DND-41 (cell line): ENCODE results near the gene NRCAM.

Source experiments
- ATAC-seq: fragments of 200-7000 bp; cut with Tn5 transposase; 3 replicates; pipeline ENCODE4 v1.9.1; 2021; ENCODE audit warnings: low read depth; ENCODE audit not compliant: insufficient read depth
- DNase-seq: peaks from one replicate; pipeline ENCODE4 v3.0.0-alpha.2; 2020
- H2AFZ ChIP-seq: 2 replicates; pipeline ENCODE4 v1.6.0; 2012; ENCODE audit warnings: low read depth, low read length
- H3K27ac ChIP-seq: 2 replicates; pipeline ENCODE4 v1.5.1; 2012; ENCODE audit warnings: low read length, inconsistent platforms
- H3K27me3 ChIP-seq: fragments of 200-600 bp; sonication (generic); 2 replicates; pipeline ENCODE4 v1.6.0; 2012; ENCODE audit warnings: low read length, mild to moderate bottlenecking, inconsistent platforms; ENCODE audit not compliant: insufficient read depth, poor library complexity
- H3K36me3 ChIP-seq: 2 replicates; pipeline ENCODE4 v1.5.1; 2012; ENCODE audit warnings: low read length, inconsistent platforms; ENCODE audit not compliant: insufficient read depth
- H3K4me1 ChIP-seq: 2 replicates; pipeline ENCODE4 v1.5.1; 2012; ENCODE audit warnings: mild to moderate bottlenecking, low read length; ENCODE audit not compliant: insufficient read depth
- H3K4me2 ChIP-seq: 2 replicates; pipeline ENCODE4 v1.6.0; 2012; ENCODE audit warnings: mild to moderate bottlenecking, moderate library complexity, low read length, inconsistent platforms; ENCODE audit not compliant: insufficient read depth
- H3K4me3 ChIP-seq, 2 experiments: fragments of 200-600 bp in 1 of 2; shearing (Covaris generic) in 1 of 2; 2 replicates each; pipeline ENCODE4 v1.5.1; 2012 to 2016; ENCODE audit warnings: inconsistent platforms in 2 of 2, low read length in 2 of 2, mild to moderate bottlenecking in 2 of 2, low read depth in 1 of 2, moderate library complexity in 1 of 2
- H3K79me2 ChIP-seq: 2 replicates; pipeline ENCODE4 v1.6.0; 2012; ENCODE audit warnings: low read length, inconsistent platforms; ENCODE audit not compliant: insufficient read depth
- H3K9ac ChIP-seq: 2 replicates; pipeline ENCODE4 v1.6.0; 2012; ENCODE audit warnings: low read depth, mild to moderate bottlenecking, inconsistent platforms, low read length, moderate library complexity
- H3K9me3 ChIP-seq: 2 replicates; pipeline ENCODE4 v1.5.1; 2012; ENCODE audit warnings: low read length, moderate library complexity, mild to moderate bottlenecking, inconsistent platforms; ENCODE audit not compliant: insufficient read depth, severe bottlenecking
- H4K20me1 ChIP-seq: 2 replicates; pipeline ENCODE4 v1.6.0; 2012; ENCODE audit warnings: low read length; ENCODE audit not compliant: insufficient read depth
- EZH2 ChIP-seq: IDR thresholded peaks from 3 replicates; pipeline ENCODE4 v1.6.1; 2012; ENCODE audit warnings: borderline replicate concordance, low read depth, mild to moderate bottlenecking, moderate library complexity, low read length, inconsistent platforms; ENCODE audit not compliant: severe bottlenecking
- TF ChIP-seq, protein P1 (sequence below): IDR thresholded peaks from 2 replicates; pipeline ENCODE4 v1.5.1; 2012; ENCODE audit warnings: borderline replicate concordance, low read length, moderate library complexity, mild to moderate bottlenecking; ENCODE audit not compliant: poor library complexity, severe bottlenecking; ENCODE audit errors: extremely low read depth

The NRCAM gene

DNA sequence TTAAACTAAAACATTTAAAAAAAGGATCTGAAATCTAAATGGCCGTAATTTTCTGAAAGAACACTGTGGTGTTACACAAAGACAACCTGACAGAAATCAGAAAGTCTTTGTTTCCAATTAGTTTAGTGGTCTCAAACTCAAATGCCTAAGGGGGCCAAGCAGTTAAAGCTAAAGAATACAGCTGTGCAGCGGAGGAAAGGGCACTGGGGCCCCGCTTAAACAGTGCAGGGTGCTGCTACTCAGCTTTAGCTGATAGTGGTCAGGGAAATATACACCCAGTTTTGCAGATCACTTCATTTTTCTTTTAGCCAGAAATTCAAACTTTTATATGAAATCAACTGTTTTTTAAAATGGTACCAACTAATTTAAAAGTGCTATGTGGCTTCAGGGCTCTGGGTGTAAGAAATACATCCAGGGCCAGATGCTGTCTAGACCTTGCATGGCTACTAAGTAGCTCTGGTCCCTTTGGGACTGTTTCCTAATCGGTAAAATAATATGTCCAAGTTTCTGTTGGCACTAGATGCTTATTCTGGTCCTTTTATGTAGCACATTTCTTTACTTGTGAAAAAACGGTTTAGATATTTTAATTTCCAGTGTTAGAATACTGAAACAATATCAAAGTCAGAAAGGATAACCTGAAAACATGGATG lies 164.3 kb downstream of the NRCAM start:
- Histone ChIP-seq H3K27ac (no peak overlapping the region), H3K4me1 (no peaks in the 10 kb centered on the region), H3K9me3 (no peaks in the 10 kb centered on the region), H3K27me3 (peaks cover 7% of the 10 kb centered on the region), H2AFZ (no peak overlapping the region), H3K4me2 (no peak overlapping the region), H3K4me3 (no peak overlapping the region), H4K20me1 (no peaks in the 10 kb centered on the region), H3K9ac (no peak overlapping the region), H3K36me3 (no peaks in the 10 kb centered on the region), H3K79me2 (no peaks in the 10 kb centered on the region)
- ATAC-seq: no peak
- DNase-seq: no peak
- TF ChIP-seq, protein P1, sequence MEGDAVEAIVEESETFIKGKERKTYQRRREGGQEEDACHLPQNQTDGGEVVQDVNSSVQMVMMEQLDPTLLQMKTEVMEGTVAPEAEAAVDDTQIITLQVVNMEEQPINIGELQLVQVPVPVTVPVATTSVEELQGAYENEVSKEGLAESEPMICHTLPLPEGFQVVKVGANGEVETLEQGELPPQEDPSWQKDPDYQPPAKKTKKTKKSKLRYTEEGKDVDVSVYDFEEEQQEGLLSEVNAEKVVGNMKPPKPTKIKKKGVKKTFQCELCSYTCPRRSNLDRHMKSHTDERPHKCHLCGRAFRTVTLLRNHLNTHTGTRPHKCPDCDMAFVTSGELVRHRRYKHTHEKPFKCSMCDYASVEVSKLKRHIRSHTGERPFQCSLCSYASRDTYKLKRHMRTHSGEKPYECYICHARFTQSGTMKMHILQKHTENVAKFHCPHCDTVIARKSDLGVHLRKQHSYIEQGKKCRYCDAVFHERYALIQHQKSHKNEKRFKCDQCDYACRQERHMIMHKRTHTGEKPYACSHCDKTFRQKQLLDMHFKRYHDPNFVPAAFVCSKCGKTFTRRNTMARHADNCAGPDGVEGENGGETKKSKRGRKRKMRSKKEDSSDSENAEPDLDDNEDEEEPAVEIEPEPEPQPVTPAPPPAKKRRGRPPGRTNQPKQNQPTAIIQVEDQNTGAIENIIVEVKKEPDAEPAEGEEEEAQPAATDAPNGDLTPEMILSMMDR: no peak
- no peak for TF ChIP-seq EZH2

DNA sequence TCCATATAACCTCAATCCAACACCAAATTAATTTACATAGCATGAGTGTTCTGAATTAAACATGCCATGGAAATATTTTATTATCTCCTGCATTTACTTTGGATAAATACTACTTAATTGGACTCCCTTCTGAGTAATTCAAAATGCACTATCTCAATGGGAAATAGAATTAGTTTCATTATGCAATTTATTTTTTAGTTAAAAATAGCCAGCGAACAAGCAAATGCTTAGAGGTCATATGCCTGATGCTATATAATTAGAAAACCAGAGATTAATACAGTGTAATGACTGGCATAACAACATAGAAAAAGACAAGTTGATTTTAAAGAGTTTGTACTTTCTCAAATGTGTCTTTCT lies 165.1 kb downstream of the NRCAM start:
- H3K4me3 ChIP-seq: no peak overlapping the region
- H2AFZ ChIP-seq: no peak overlapping the region
- no peak for DNase-seq
- no peaks in the 10 kb centered on the region for H3K4me1 ChIP-seq
- no peak overlapping the region for H3K27ac ChIP-seq
- H3K9me3 ChIP-seq: no peaks in the 10 kb centered on the region
- H3K36me3 ChIP-seq: no peaks in the 10 kb centered on the region
- ATAC-seq: no peak
- TF ChIP-seq EZH2: no peak
- TF ChIP-seq, protein P1: no peak
- no peak overlapping the region for H3K4me2 ChIP-seq
- peaks cover 7% of the 10 kb centered on the region for H3K27me3 ChIP-seq
- H4K20me1 ChIP-seq: no peaks in the 10 kb centered on the region
- no peaks in the 10 kb centered on the region for H3K79me2 ChIP-seq
- H3K9ac ChIP-seq: no peak overlapping the region

DNA sequence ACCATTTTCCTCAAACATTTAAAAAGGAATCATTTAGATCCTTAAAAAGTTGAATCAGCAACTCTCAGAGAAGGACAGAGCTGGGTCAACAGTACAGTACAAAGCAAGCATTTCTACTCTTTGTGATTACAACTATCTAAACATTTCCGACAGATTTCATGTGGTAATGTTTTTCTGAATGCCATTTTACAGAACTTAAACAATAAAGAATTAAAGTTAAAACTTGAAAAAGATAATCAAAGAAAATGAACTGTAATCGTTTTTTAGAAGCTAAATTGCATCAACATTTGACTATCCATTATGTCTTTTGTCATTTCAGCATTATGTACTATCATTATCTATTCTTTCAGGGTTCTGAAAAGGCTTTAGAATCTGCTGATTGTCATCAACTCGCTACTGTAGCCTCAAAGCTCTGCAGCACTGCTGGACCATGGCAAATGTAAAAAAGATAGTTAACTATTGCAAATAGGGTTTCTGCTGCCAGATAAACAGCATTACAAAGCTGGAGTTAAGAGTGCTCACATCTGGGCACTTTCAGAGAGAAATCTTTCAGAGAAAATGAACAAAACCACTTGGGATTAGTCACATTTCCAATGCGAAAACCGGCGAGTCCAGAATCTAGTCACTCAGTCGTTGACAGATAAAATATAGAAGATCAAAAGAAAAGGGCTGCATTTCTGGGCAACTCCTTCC lies 165.6 kb downstream of the NRCAM start:
- Histone ChIP-seq H3K4me1 (no peaks in the 10 kb centered on the region), H4K20me1 (no peaks in the 10 kb centered on the region), H3K4me2 (no peak overlapping the region), H2AFZ (no peak overlapping the region), H3K27ac (no peak overlapping the region), H3K36me3 (no peaks in the 10 kb centered on the region), H3K27me3 (peaks cover 6% of the 10 kb centered on the region), H3K4me3 (no peak overlapping the region), H3K79me2 (no peaks in the 10 kb centered on the region), H3K9ac (no peak overlapping the region), H3K9me3 (no peaks in the 10 kb centered on the region)
- TF ChIP-seq, protein P1: no peak
- TF ChIP-seq EZH2: no peak
- ATAC-seq (no peak), DNase-seq (no peak)

DNA sequence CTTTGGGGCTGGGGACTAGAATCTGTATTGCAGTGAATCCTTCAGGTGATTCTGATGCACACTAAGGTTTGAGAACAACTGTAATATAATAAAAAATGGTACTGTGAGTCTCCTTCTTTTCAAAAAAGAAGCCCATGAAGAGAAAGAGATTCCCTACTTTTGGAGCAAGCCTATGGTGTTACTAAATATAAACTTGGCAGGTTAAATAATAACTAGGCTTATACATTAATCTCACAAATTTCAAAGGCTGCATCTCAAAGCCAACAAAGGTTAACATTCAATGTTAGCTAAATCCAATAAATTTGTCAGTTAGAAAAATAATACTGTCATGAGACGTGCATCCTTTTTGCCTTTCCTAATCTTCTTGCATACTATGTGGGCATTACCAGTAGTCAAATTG lies 166.4 kb downstream of the NRCAM start:
- Histone ChIP-seq H2AFZ (no peak overlapping the region), H3K9ac (no peak overlapping the region), H3K9me3 (no peaks in the 10 kb centered on the region), H3K4me2 (no peak overlapping the region), H3K27me3 (peaks cover 5% of the 10 kb centered on the region), H4K20me1 (no peaks in the 10 kb centered on the region), H3K4me1 (no peaks in the 10 kb centered on the region), H3K36me3 (no peaks in the 10 kb centered on the region), H3K79me2 (no peaks in the 10 kb centered on the region), H3K27ac (no peak overlapping the region), H3K4me3 (no peak overlapping the region)
- no peak for DNase-seq
- no peak for TF ChIP-seq EZH2
- ATAC-seq: no peak
